ENCODE measurements around the gene FOXG1.

- TF ChIP-seq POLR2AphosphoS5 (IDR thresholded peaks at IDR 0.05) (no peak), POLR2A (IDR thresholded peaks at IDR 0.05) (no peak)
- TF ChIP-seq, protein P1, sequence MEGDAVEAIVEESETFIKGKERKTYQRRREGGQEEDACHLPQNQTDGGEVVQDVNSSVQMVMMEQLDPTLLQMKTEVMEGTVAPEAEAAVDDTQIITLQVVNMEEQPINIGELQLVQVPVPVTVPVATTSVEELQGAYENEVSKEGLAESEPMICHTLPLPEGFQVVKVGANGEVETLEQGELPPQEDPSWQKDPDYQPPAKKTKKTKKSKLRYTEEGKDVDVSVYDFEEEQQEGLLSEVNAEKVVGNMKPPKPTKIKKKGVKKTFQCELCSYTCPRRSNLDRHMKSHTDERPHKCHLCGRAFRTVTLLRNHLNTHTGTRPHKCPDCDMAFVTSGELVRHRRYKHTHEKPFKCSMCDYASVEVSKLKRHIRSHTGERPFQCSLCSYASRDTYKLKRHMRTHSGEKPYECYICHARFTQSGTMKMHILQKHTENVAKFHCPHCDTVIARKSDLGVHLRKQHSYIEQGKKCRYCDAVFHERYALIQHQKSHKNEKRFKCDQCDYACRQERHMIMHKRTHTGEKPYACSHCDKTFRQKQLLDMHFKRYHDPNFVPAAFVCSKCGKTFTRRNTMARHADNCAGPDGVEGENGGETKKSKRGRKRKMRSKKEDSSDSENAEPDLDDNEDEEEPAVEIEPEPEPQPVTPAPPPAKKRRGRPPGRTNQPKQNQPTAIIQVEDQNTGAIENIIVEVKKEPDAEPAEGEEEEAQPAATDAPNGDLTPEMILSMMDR (IDR thresholded peaks at IDR 0.05 in 8 of 11, conservative IDR thresholded peaks at IDR 0.05 in 3 of 11): no peak
Observed at GRCh38 chr14:28746247-28746646, 20.3 kb upstream of the FOXG1 start.
